HepG2 (cell line): Measurements from ENCODE around the gene HLF. TPM values are rescaled to one million over a fixed set of nuclear protein-coding genes. Genes with fewer than 3 reads are reported as not detected.

Source experiments
- ATAC-seq: fragments of 200-7000 bp; cut with Tn5 transposase; 3 replicates; pipeline ENCODE4 v1.9.1; 2020; ENCODE audit warnings: mild to moderate bottlenecking, moderate library complexity
- BruUV-seq: library from RNA; stranded (reverse); fragments of 400-500 nt; replicated peaks from 2 replicates; lab custom pipeline; 2021; lab: Mats Ljungman, UMichigan
- CTCF ChIA-PET: fragments of 300-600 bp; formaldehyde crosslinking; extraction: SDS; loops from one replicate; lab custom pipeline; 2021; ENCODE audit warnings: low total read pairs, inconsistent platforms, low intra/inter-chr PET ratio; lab: Yijun Ruan, JAX
- POLR2A ChIA-PET: fragments of 350-600 bp; sonication (Branson Sonifier 250); formaldehyde crosslinking; loops from one replicate; lab custom pipeline; 2020; ENCODE audit warnings: antibody characterized with exemption, inconsistent platforms; lab: Yijun Ruan, JAX
- DNase-seq: peaks from one replicate; pipeline ENCODE4 v3.0.0-alpha.2; 2015; ENCODE audit warnings: low spot score
- FAIRE-seq: peaks from 3 replicates; lab custom pipeline; 2011; peaks lifted over from hg19 to GRCh38; lab: Jason Lieb, UNC
- H2AFZ ChIP-seq: one replicate; pipeline ENCODE4 v1.6.1; 2011; ENCODE audit warnings: low read length, inconsistent platforms
- H3K27ac ChIP-seq: fragments of 300-600 bp; 3 replicates; pipeline ENCODE4 v1.8.0; 2011; ENCODE audit warnings: mixed run types, mild to moderate bottlenecking, mixed read lengths, low read length, inconsistent platforms; ENCODE audit not compliant: insufficient read depth; ENCODE audit errors: extremely low read length
- H3K27me3 ChIP-seq, 2 experiments: fragments of 200-600 bp in 1 of 2; 2 replicates in 1 of 2; 3 replicates in 1 of 2; pipeline versions ENCODE4 v1.6.0 to v1.8.0; 2011; ENCODE audit warnings: low read length in 2 of 2, mild to moderate bottlenecking in 2 of 2, moderate library complexity in 2 of 2, inconsistent platforms in 1 of 2; ENCODE audit not compliant: insufficient read depth in 2 of 2, control insufficient read depth in 1 of 2
- H3K36me3 ChIP-seq, 2 experiments: fragments of 200-600 bp in 1 of 2; replicated peaks in 1 of 2; 2 replicates in 1 of 2; 3 replicates in 1 of 2; pipeline versions ENCODE4 v1.5.1 to v1.8.0; 2011; ENCODE audit warnings: low read length in 2 of 2, inconsistent platforms in 1 of 2; ENCODE audit not compliant: insufficient read depth in 2 of 2, control insufficient read depth in 1 of 2
- H3K4me1 ChIP-seq: 2 replicates; pipeline ENCODE4 v1.5.1; 2012; ENCODE audit warnings: low read length, inconsistent platforms; ENCODE audit not compliant: insufficient read depth
- H3K4me2 ChIP-seq: 2 replicates; pipeline ENCODE4 v1.6.0; 2011; ENCODE audit warnings: low read depth, low read length, inconsistent platforms
- H3K4me3 ChIP-seq, 3 experiments: fragments of 200-600 bp in 1 of 3; sonication (generic), shearing (Covaris generic) in 1 of 3; replicated peaks in 1 of 3; 2 replicates each; pipeline ENCODE4 v1.5.1; 2011 to 2016; ENCODE audit warnings: low read length in 3 of 3, inconsistent platforms in 2 of 3, low read depth in 2 of 3, mild to moderate bottlenecking in 2 of 3, control low read depth in 1 of 3, mixed read lengths in 1 of 3; ENCODE audit not compliant: insufficient read depth in 1 of 3
- H3K79me2 ChIP-seq: one replicate; pipeline ENCODE4 v1.6.1; 2011; ENCODE audit warnings: low read length, inconsistent platforms; ENCODE audit not compliant: insufficient read depth
- H3K9ac ChIP-seq: 2 replicates; pipeline ENCODE4 v1.6.0; 2011; ENCODE audit warnings: mild to moderate bottlenecking, low read depth, low read length, inconsistent platforms; ENCODE audit not compliant: insufficient read depth
- H3K9me3 ChIP-seq: 2 replicates; pipeline ENCODE4 v1.5.1; 2012; ENCODE audit warnings: mild to moderate bottlenecking, low read length
- H4K20me1 ChIP-seq: 2 replicates; pipeline ENCODE4 v1.6.0; 2011; ENCODE audit warnings: inconsistent platforms, mild to moderate bottlenecking, low read length, moderate library complexity; ENCODE audit not compliant: insufficient read depth
- ATF5 ChIP-seq: sonication (generic); formaldehyde crosslinking; IDR thresholded peaks from 2 replicates; pipeline ENCODE4 v1.4.0; 2020; ENCODE audit warnings: mild to moderate bottlenecking, low read depth, missing genetic modification reagents
- ATM ChIP-seq: fragments of 450-650 bp; IDR thresholded peaks from 2 replicates; pipeline ENCODE4 v1.7.1; 2017; ENCODE audit warnings: mild to moderate bottlenecking, borderline replicate concordance
- FOXC1 ChIP-seq: sonication (generic); formaldehyde crosslinking; IDR thresholded peaks from 2 replicates; pipeline ENCODE4 v1.8.0; 2022; ENCODE audit warnings: mild to moderate bottlenecking, missing genetic modification reagents, borderline replicate concordance
- HNRNPK ChIP-seq: fragments of 200-400 bp; formaldehyde crosslinking; IDR thresholded peaks from 2 replicates; pipeline ENCODE4 v1.6.1; 2018; ENCODE audit warnings: low read length, low read depth, moderate library complexity, mild to moderate bottlenecking; ENCODE audit not compliant: poor library complexity, severe bottlenecking
- IKZF5 ChIP-seq: IDR thresholded peaks from 2 replicates; pipeline ENCODE4 v1.6.1; 2018; ENCODE audit warnings: missing genetic modification reagents, mild to moderate bottlenecking, missing compliant biosample characterization
- POLR2AphosphoS5 ChIP-seq: IDR thresholded peaks from 2 replicates; pipeline ENCODE4 v1.6.1; 2012; ENCODE audit warnings: low read depth, low read length
- PRDM15 ChIP-seq: sonication (generic); formaldehyde crosslinking; IDR thresholded peaks from 2 replicates; pipeline ENCODE4 v1.4.0; 2020; ENCODE audit warnings: missing genetic modification reagents
- RBM22 ChIP-seq: fragments of 200-400 bp; formaldehyde crosslinking; optimal IDR thresholded peaks from 2 replicates; pipeline ENCODE3; 2017; ENCODE audit warnings: mild to moderate bottlenecking, low read length, moderate library complexity
- SMARCC2 ChIP-seq: fragments of 450-650 bp; IDR thresholded peaks from 2 replicates; pipeline ENCODE4 v1.6.1; 2017; ENCODE audit warnings: antibody characterized with exemption, mild to moderate bottlenecking
- SRSF4 ChIP-seq: fragments of 200-400 bp; formaldehyde crosslinking; IDR thresholded peaks from one replicate; pipeline ENCODE4 v1.6.1; 2018; ENCODE audit warnings: mild to moderate bottlenecking, low read depth, low read length, moderate library complexity; ENCODE audit not compliant: poor library complexity, severe bottlenecking
- TARDBP ChIP-seq: sonication (generic); formaldehyde crosslinking; IDR thresholded peaks from 2 replicates; pipeline ENCODE4 v1.8.0; 2022; ENCODE audit warnings: mild to moderate bottlenecking, missing genetic modification reagents
- ZNF253 ChIP-seq: sonication (generic); formaldehyde crosslinking; IDR thresholded peaks from 2 replicates; pipeline ENCODE4 v1.8.0; 2022; ENCODE audit warnings: mild to moderate bottlenecking, missing genetic modification reagents, borderline replicate concordance
- ZNF713 ChIP-seq: sonication (generic); formaldehyde crosslinking; IDR thresholded peaks from 2 replicates; pipeline ENCODE4 v1.4.0; 2020; ENCODE audit warnings: mild to moderate bottlenecking, missing genetic modification reagents
- WGBS: methylation state at CpG from one replicate; pipeline ENCODE4 v1.1.6; 2017; ENCODE audit warnings: low lambda C conversion rate; 5-methylcytosine and 5-hydroxymethylcytosine counted together
- in situ Hi-C: cut with HindIII; loops from 2 replicates; pipeline ENCODE4 v1.10.0; 2017; ENCODE audit warnings: low pct_unique_long_range_greater_than_20kb; ENCODE audit not compliant: extremely low pct_ligation_motif_present
- intact Hi-C: fragments of 100-400 bp; cut with micrococcal nuclease; formaldehyde crosslinking; loops from one replicate; pipeline ENCODE4 v1.10.0; 2022; ENCODE audit not compliant: unreplicated experiment
- polyA plus RNA-seq, 8 experiments: library from polyadenylated mRNA; depleted of rRNA in 3 of 8; stranded (reverse) in 7 of 8; unstranded in 1 of 8; fragments of >200 nt; fragmentation: Illumina TruSeq in 4 of 8; extraction: Trizol in 4 of 8; gene quantifications; 2 replicates each; pipeline versions ENCODE4 v1.2.1 to v1.2.3, GENCODE V29; 2011 to 2016; ENCODE audit warnings: low read depth in 4 of 8, missing spikeins in 1 of 8, mixed read lengths in 1 of 8; ENCODE audit not compliant: insufficient read depth in 1 of 8
- total RNA-seq, 5 experiments: library from RNA; depleted of rRNA; stranded (reverse); fragments of >200 nt; fragmentation: Illumina TruSeq; extraction: Trizol; gene quantifications; 2 replicates each; pipeline ENCODE4 v1.2.3, GENCODE V29; 2016; ENCODE audit warnings: low read depth in 1 of 5

Gene HLF
- total and polyA plus RNA-seq, 2 of the 13 experiments (the other 11 are each of a cell fraction or from before 2014, with no cell fraction given): 202 to 346 TPM

- BruUV-seq: no TSS peak
- POLR2A ChIA-PET: no interaction called here
- H3K27ac ChIP-seq: no peak overlapping the region
- intact Hi-C loops: no loop called here
- H3K36me3 ChIP-seq: peaks cover 40 to 50% of the 10 kb centered on the region in 2 experiments
- peaks cover 66% of the 10 kb centered on the region for H4K20me1 ChIP-seq
- DNase-seq: no peak
- H2AFZ ChIP-seq: no peak overlapping the region
- WGBS: 96% methylated on average over 6 of the region's 6 CpGs
- no peaks in the 10 kb centered on the region for H3K27me3 ChIP-seq
- no peak for FAIRE-seq
- H3K4me3 ChIP-seq: no peak overlapping the region
- peaks cover 16% of the 10 kb centered on the region for H3K79me2 ChIP-seq
- no peak overlapping the region for H3K9ac ChIP-seq
- CTCF ChIA-PET: no interaction called here
- ATAC-seq: no peak
- H3K4me2 ChIP-seq: no peak overlapping the region
- peaks cover 3% of the 10 kb centered on the region for H3K4me1 ChIP-seq
- 0 out of 2 replicates have a peak, but pooled peaks have one; percentile 23 for TF ChIP-seq POLR2AphosphoS5
- no peak for TF ChIP-seq PRDM15
- TF ChIP-seq ATM: no peak
- TF ChIP-seq TARDBP (CRISPR knock-in tag): peak; percentile 71
- peak; percentile 74 for TF ChIP-seq RBM22
- TF ChIP-seq SMARCC2: no peak
- TF ChIP-seq HNRNPK: peak; percentile 66
- no peak for TF ChIP-seq ATF5 (CRISPR knock-in tag)
- TF ChIP-seq SRSF4: peak; percentile 1
- TF ChIP-seq FOXC1 (CRISPR knock-in tag): no peak
- no peak for TF ChIP-seq ZNF253 (CRISPR knock-in tag)
- no peak for TF ChIP-seq ZNF713 (CRISPR knock-in tag)
- TF ChIP-seq IKZF5: no peak
- TF ChIP-seq, all 625 proteins: peak for 5
- H3K9me3 ChIP-seq: no peaks in the 10 kb centered on the region
- in situ Hi-C loops: no loop called here
Observed at GRCh38 chr17:55321427-55322060, 56.8 kb downstream of the HLF start.
